ENCODE data around the gene JAK2.

DNA sequence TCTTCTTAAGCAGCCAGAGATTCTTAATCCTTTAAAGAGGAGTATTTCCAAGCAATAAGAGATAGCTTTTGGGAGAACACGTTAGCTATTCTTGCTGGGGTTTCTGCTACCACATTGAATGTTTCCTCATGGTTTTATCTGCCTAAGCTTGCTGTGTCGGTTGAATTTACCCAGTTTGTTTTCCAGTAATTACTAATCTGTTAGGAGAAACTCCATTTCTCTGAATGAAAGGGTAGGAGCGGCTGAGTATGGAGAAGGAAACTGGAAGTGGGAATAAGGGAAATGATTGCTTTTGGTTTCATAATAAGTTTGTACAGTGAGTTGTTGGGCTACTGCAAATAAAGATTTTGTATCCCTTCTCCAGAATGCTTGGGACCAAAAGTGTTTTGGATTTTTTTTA lies 1.2 kb downstream of the JAK2 start:
- TF ChIP-seq CTCF (IDR thresholded peaks at IDR 0.05) (no peak), ZNF121 (CRISPR knock-in tag; IDR thresholded peaks at IDR 0.05) (no peak), RELA (CRISPR knock-in tag; IDR thresholded peaks at IDR 0.05; ENCODE audit: borderline replicate concordance) (no peak), NFATC4 (CRISPR knock-in tag; IDR thresholded peaks at IDR 0.05) (no peak), GTF2I (CRISPR knock-in tag; conservative IDR thresholded peaks at IDR 0.05) (no peak), IRF1 (CRISPR knock-in tag; IDR thresholded peaks at IDR 0.05) (no peak)
